GM15510 (cell line): ENCODE measurements around the gene NXF1.

Experiments
- POLR2A ChIP-seq: IDR thresholded peaks from 3 replicates; pipeline ENCODE4 v1.6.1; 2011; ENCODE audit warnings: borderline replicate concordance; ENCODE audit not compliant: insufficient read length; ENCODE audit errors: extremely low read depth

Gene NXF1

DNA sequence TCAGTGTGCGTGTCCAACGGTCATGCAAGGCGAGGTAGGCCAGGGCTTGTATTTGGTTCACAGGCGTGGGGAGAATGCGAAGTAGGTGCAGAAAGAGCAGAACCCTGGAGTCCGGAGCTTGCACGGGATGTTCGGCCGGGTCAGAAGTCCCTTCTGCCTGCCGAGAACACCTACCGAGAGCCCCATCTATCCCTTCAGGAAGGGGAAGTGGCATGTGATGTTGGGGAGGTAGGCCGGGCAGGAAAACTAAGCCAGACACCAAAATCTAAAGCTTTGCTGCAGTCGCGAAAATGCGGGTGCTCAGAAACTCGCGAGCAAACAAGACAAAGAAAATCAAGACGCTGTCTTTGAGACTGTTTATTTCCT lies 34.5 kb downstream of the NXF1 start:
- TF ChIP-seq POLR2A: no peak

GRCh38 chr11:62757846-62758788 lies 47.1 kb downstream of the NXF1 start:
- no peak for TF ChIP-seq POLR2A

DNA sequence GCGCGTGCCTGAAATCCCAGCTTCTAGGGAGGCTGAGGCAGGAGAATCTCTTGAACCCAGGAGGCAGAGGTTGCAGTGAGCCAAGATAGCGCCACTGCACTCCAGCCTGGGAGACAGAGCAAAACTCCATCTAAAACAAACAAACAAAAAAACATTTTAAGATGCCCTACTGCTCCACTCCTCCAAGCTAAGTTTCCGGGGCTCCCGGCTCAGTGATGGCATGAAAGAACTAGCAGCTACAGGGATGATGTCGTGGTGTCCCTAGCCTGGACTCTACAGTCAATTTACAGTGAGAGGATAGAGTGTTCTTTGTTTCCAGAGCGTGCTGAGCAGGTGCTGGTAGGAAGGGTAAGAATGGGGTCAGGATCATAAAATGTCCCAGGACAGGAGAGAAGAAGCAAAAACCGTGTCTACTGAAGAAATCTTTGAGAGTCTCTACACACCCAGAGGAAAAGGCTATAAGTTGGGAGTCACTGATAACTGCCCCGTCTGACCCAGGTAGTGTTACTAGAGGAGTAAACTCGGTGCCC lies 50.1 kb downstream of the NXF1 start:
- no peak for TF ChIP-seq POLR2A

- TF ChIP-seq POLR2A: peak; percentile 60
Observed at GRCh38 chr11:62753736-62754603, 51.3 kb downstream of the NXF1 start, which contains the start of gene ZBTB3. TSS of gene ZBTB3 (minus strand) at chr11:62754160. CDS start at chr11:62753664, 496 bp downstream.

DNA sequence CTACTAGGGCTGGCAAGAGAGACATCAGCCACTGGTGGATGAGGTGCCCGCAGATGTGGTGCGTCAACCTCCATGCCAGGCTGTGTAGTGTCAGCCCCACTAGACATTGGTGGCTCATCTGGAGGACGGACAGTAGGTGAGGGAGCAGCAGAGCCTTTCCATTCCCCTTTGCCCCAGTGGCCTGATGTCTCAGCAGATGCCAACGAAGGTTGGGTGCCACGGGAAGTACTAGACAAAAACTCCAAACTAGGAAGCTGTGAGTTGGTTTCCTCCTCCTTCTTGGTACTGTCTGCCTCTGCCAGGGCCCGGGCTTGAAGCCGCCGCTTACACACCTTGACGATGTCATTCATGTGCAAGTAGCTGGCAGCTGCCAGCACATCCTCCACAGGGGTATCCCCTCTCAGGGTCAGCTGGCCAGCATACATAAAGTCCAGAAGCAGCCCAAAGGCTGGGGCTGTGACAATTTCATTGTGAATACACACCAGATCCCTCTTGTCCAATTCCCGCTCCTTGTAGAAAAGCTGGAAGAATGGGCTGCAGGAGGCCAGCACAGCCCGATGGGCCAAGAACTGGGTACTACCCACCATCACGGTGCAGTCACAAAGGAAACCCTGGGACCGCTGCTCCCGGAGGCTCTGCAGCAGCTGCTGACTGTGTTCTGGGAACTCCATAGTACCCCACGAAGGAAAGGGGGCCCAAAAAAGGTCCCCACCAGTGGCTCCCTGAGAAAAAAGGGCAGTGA lies 52.1 kb downstream of the NXF1 start:
- no peak for TF ChIP-seq POLR2A

- TF ChIP-seq POLR2A: no peak
Observed at GRCh38 chr11:62752177-62752785, 53.0 kb downstream of the NXF1 start.

DNA sequence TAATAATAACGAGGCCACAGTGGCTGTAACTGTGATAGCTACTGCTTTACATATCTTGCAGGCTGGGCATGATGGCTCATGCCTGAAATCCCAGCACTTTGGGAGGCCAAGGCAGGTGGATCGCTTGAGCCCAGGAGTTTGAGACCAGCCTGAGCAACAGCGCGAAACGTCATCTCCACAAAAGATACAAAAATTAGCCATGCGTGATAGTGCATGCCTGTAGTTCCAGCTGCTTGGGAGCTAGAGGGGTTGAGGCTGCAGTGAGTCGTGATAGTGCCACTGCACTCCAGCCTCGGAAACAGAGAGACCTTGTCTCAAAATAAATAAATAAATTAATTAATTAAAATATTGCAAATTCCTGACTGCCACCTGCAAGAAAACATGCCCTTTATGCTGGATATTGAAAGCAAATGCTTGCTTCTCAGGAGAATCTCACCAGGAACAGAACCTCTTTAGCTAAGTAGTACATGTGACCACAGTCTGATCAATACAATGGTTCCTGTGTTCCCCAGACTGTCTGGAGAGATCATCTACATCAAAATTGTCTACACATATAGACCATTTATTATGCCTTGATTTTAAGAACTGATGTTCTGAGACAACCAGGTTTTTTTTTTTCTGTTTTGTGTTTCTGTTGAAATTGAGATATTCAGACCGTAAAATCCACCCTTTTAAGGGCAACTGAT lies 57.6 kb downstream of the NXF1 start:
- no peak for TF ChIP-seq POLR2A
